HG03442 (cell line): Measurements from ENCODE around the gene ALG11.

Experiments
- ATAC-seq: cut with Tn5 transposase; IDR thresholded peaks from one replicate; pipeline ENCODE4 v1.9.1; 2021; ENCODE audit warnings: mild to moderate bottlenecking, moderate library complexity; ENCODE audit not compliant: unreplicated experiment

ALG11 gene

DNA sequence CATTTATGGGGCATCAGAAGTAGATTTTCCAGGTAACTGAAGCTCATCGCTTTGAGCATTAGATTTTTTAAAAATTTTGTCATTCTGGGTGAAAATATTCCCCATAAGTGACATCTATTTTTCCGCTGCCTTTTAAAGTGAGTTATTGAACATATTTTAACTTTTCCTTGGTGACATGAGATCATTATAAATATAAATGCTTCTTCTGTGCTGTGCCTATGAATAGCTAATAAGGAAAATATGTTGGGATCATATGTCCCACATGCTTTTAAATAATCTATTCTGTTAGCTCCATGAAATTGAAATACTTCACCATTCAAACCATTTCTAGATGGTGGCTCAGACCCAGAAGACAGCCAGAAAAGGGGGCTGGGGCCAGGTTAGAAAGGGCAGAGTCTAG, 15.0 kb upstream of the ALG11 start:
- ATAC-seq: no peak

DNA sequence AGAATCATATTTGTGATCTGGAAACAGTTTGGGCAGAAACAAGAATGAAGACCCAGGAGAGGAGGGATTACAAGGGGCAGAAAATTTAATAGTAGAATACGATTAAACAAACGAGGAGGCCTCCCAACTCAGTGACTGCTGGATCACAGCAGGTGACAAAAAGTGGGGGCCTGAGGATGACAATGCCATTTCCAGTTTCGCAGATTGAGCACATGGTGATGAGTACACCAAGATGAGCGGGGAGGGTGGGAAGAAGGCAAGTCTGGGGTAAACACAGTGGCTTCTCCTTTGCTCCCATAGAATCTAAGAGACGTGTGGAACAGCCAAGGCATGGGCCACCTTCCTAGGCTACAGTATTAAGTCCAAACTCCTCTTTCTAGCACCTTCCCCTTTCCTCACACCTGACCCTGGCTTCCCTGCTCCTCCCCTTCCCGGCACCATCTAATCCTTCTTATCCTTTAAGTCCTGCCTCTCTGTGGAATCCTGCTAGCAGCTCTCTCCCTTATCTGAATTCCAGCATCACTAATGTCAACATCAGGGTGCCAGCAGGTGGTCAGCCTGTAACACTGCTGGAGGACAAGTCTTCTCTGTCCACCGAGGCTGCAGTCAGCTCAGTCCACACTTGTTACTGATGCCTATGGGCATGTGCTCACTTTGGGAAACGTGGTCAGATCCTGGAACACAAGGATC, 14.4 kb upstream of the ALG11 start:
- no peak for ATAC-seq

DNA sequence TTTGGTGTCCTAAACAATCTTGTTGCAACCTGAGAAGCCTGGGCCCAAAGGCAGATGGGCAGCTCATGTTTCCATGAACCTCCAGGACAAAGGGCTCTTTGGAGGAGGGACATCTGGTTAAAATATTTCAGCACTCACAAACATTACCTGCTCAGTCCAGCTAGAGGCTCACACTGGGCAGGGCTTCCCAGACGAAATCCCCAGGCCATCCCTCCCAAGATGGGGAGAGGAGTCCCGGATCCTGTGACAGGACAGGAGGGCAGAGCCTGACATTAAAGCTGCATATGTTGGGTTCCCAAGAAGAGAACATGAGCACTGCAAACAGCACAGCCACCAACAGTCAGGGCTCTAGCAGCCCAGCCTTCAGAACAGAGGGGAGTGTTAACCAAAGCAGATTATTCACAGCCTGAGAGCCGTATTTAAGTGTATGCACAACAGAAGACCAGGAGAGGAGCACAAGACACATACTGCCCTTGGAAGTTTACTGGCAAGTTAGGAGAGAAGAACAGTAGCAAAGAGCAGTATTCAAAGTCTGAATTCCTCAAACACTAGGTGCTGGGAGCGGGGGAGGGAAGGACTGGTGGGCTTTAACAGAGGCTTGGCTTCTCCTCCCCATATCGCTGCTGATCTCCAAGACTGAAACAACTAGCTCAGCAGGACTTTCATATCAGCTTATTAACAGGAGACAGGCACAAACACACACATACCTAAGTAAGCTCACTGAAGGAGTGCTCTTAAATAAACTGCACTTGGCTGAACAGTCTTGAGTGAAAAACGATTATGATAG, 13.3 kb upstream of the ALG11 start:
- ATAC-seq: no peak

DNA sequence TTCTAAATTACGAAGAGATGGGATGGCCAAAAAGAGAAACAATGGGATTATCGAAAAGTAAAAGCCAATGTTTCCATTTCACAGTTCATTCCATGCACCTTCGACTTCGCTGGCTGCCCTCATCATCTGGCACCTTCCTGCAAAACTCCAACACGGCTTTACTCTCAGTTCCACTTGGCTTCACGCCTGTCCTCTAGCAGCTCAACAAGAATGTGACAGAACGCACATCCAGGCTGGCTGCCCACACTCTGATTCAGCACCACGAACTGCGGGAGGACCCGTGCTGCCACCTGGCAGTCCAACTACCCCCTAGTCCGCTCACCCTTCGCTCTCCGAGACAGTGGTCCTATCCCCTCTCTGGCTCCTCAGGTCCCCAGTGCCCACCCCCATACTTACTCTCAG, 12.7 kb upstream of the ALG11 start:
- ATAC-seq: no peak

DNA sequence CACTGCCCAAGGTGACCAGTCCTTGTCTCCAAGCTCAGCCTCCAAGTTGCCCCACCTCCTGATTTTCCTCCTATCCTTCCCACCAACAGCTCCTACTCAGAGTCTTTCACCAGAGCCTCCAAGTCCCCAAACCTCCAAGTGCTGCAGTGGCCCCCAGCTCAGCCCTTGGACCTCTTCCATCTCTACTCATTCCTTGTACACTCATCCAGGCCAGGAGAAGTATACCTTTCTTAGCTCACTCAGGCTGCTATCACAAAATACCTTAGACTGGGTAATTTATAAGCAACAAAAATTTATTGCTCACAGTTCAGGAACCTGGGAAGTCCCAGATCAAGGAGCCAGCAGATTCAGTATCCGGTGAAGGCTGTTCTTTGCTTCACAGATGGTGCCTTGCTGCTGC, 12.3 kb upstream of the ALG11 start:
- no peak for ATAC-seq

DNA sequence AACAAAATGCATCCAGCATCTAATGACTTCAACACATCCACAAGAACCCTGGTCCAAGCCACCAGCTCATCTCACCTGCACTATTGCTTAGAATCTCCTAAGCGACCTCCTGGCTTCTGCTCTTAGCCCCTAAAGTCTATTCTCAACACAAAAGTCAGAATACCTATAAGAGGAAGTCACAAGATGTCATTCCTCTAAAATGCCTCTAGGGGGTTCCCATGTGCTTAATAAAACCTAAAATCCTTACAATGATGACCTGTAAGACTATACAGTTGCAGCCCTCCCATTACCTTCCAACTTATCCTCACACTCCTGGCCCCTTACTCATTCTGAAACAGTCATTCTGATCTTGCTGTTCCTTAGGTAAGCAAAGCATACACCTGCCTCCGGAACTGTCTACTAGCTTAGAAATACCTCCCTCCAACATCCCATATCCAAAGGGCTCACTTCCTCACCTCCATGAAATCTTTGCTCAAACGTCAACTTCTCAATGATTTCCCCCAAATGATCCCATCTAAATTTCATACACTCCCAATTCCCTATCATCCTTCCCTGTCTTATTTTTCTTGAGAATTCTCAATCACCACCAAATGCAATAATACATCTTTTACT, 11.0 kb upstream of the ALG11 start:
- peak; percentile 89 for ATAC-seq

DNA sequence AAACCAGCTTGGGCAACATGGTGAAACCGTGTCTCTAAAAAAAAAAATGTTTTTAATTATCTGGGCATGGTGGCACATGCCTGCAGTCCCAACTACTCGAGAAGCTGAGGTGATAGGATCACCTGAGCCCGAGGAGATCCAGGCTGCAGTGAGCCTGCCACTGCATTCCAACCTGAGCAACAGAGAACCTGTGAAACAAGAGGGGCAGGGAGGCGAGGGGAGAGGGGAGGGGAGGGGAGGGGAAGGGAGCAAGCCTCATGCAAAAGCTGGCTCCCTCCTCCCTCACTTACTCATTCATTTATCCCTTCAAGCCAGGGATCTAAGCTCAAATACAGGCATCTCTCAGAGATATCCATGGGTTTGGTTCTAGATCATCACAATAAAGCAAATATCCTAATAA, 9.8 kb upstream of the ALG11 start:
- ATAC-seq: no peak

DNA sequence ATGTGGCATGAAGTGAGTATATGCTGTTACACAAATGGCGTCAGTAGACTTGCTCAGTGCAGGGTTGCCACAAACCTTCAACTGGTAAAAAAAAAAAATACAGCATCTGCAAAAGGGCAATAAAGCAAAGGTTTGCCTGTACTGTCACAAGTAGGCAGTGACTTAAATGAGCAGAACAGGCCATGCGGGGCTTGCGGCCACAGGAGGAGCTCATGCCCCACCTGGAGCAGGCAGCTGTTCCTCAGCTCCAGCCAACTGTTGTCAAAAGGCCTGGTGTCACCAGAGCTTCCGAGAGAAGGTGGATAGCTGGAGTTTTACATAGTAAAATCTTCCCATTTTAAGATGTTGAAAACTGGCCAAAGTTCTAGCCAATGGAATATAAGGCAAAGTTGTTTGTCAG, 8.7 kb upstream of the ALG11 start:
- ATAC-seq: no peak

DNA sequence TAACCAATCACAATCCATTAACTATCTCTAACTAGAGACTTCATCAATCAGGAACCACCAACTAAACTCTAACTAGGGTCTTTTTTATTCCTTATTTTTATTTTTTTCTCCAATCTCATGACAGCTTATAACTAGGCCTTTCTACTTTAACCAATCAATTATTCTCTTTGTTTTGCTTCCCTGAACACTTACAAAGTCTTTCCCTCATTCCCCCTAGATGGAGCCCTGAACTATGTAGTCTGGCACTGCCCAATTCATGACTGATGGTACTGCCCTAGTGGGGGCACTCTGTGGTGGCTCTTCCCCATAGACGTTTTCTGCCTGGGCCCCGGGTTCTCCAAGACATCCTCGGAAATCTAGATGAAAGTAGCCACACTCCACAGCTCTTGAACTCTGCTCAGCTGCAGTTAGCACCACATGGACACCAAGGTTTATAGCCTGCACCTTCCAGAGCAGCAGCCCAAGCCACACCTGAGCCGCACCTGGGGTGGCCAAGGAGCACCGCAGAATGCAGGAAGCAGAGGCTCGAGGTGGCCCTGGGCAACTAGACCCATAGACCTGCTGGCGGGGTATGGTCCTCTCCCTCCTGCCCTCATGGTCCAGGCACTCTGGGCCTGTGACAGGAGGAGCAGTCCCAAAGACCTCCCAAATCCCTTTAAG, 7.6 kb upstream of the ALG11 start:
- no peak for ATAC-seq

DNA sequence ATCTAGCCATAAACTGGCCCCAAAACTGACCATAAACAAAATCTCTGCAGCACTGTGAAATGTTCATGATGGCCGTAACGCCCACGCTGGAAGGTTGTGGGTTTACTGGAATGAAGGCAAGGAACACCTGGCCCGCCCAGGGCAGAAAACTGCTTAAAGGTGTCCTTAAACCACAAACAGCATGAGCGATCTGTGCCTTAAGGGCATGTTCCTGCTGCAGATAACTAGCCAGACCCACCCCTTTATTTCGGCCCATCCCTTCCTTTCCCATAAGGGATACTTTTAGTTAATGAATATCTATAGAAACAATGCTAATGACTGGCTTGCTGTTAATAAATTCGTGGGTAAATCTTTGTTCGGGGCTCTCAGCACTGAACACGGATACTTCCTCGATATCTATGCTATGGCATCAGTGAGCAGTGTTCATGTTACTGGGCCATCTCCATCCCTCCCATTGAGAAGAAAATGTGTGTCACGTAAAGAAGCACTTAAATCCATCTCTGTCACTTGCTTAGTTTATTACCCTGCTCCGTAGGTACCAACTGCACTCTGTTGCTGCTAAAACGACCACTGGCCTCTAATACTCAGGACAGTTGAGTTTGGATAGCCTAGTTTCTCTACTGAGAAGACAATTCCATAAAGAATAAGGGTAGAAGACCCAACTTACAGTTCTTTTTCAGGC, 6.2 kb upstream of the ALG11 start:
- no peak for ATAC-seq

DNA sequence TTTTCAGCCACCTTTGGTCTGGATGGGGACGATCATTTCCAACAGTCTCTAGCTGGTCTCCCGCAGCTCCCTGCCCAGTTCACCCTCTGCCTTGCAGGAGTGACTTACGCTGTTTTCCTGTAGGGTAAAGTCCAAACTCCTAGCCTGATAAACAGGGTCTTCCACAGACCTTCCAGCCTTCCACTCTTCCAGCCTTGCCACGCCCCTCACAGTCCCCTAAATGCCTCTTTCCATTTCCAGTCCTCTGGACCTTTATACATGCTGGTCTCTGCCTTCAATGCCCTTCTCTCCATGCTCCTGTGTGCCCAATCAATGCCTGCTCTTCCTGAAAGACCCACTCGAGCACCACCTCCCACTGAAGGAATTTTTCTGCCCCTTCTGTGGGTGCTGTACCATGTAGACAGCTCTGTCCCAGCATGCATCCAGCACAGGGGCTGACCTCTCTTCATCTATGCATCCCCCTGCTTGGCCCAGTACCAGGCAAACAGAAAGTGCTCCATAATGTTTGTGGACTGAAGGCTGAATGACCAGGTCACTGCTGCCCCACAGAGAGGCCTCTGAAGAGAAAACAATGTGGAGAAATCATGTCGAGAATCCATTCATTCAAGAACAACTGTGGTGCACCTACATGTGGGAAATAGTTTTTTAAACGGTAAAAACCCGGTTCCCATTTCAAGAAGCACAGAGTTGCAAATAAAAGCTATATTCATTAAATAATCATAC, 5.5 kb upstream of the ALG11 start:
- ATAC-seq: no peak

DNA sequence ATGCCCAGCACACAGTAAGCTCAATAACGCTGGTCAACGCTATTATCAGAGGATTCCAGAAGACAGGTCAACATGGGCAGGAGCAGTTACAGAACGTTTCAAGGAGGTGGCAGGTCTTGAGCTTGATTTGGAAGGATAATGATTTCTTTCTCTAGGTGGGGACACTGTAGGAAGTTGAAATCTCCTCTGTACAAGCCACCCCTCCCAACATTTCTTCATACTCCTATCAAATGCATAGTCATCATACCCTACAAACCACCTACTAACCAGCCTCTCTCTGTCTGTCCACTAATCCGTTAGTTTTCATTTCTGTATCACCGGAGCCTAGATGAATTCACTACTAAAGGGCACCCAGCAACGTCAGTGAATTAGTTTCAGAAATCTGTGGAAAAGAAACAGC, 2.3 kb upstream of the ALG11 start:
- ATAC-seq: no peak

DNA sequence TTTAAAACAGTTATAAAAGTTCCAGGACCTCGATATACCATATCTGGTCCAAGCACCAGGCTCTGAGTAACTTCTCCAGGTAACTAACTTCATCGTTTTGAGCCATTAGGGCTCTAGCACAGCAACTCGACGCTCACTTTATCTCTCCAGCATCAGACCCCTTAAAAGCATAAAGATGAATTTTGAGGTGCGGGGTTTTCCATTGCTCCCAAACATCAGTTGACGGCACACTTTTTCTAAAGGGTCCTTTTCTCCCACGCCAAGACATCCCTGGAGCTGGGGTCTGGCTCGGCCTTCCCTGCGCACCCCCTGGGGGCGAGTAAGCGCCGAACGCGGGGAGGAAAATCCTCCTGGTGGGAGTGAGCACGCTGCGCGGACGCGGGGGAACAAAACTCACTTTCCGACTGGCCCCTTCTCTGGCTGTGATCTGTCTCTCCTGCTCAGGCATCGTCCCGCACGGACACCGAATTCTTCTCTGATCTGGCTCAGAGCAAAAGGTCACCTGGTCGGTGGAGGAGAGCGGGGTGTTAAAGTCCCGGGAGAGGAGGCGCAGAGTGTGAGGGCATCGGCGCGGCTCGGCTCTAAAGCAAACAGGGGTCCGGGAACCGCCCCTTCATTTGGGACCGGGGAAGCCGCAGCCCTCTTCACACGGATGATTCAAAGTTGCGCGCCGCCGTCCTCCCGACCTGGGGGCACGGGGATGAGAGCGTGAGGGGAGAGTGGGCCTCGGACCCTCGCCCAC, 1.1 kb upstream of the ALG11 start, which contains the start of gene ATP7B:
TSS of gene ATP7B (minus strand) at position 561 of the 742 bp plus-strand sequence. CDS start at position 448, 113 bp downstream.
- ATAC-seq: no peak

DNA sequence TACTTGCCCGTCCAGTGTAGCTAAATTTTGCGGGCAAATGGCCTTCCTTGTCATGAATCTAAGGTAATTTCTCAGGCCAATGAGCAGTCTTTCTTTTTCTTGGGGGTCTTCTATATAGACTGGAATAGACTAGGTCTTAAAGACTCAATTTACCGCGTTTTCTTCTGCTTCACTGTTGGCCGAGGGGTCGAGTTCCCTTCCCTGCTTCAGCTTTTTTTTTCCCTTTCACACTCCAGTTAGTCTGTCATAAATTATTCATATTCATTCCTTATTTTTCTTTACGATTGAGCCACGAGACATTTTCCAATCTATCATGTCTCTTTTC, 276 bp downstream of the ALG11 start:
- ATAC-seq: no peak

DNA sequence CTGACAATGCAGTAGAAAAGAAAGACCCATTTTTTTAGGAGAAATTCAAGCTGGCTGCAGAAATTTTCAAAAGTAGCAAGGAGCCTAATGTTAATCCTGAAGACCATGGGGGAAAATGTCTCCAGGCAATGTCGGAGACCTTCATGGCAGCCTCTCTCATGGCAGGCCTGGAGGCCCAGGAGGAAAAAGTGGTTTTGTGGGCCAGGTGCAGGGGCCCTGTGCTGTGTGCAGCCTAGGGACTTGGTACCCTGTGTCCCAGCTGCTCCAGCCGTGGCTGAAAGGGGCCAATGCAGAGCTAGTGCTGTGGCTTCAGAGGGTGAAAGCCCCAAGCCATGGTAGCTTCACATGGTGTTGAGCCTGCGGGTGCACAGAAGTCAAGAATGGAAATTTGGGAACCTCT, 4.1 kb downstream of the ALG11 start:
- ATAC-seq: no peak

DNA sequence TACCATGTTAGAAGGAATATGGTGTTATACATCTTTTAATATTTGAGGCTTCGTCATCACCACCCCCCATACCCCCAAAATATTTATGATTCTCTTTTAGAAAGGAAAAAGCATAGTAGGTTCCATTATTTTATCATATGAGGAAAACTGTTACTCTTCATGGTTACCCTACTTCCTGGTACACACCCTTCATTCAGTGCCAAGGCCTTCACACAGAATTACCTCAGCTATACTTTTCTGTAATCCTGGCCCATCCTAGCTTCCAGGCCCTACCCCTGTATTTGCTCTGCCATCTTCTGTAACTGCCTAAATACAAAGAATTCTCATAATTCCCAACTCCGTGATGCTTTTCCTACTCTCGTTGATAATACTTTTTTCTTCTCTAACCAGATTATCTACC, 8.0 kb downstream of the ALG11 start:
- ATAC-seq: no peak

DNA sequence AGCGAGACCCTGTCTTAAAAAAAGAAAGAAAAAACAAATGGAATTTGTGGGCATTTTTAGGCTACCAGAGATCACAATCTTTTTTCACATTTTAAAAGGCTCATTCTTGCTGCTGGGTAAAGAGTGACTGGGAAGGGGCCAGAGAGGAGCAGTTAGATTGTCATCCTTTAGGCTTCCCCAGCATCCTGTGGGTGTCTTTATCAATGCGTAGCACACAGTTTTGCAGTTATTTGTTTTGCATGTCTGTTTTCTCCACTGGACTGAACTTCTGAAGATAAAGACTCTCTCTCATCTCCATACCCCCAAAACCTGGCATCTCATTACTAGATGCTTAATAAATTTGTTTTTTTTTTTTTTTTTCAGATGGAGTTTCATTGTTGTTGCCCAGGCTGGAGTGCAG, 10.2 kb downstream of the ALG11 start:
- ATAC-seq: no peak

DNA sequence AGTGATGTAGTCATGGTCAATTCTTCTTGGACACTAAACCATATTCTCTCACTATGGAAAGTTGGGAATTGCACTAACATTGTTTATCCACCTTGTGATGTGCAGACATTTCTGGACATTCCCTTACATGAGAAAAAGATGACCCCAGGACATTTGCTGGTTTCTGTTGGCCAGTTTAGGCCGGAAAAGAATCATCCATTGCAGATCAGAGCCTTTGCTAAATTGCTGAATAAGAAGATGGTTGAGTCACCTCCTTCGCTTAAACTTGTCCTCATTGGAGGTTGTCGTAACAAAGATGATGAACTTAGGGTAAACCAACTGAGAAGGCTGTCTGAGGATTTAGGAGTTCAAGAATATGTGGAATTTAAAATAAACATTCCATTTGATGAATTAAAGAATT, 12.3 kb downstream of the ALG11 start, which contains the start of gene UTP14C:
TSS of gene UTP14C (plus strand) at position 211 of the 400 bp plus-strand sequence. CDS start 4,114 bp downstream, outside the sequence.
- no peak for ATAC-seq

DNA sequence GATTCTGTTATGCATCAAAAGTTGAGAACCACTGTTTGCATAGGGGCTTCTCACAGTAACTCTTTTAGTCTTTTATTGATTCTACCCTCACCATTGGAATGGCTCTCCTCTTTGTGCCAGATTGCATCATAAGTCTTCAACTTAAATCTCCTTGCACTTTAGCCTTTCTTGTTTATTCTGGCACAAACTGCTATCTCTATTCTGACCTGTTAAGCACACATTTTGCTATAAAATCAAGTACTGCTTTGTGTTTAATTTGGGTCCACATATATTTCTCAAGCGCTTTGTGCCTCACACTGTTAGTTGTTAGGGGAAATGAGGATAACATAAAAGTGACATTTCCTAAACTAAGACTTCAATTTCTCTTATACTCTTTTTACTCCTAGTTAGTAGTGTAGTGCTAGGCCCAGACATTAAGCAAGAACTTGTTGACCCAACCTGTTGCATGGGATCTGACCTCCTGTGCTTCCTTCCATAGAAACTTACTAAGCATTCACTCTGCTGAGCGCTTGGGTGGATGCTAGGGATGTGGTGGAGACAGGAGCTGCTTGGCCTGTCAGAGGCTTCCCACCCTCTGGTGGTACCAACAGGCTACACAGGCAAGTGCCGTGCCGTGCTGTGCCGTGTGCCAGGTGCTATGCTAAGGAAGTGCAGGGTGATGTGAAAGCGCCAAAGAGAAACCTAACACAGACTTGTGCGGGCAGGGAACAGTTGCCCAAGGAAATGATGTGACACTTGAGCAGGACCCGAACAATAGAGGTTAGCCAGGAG, 13.5 kb downstream of the ALG11 start:
- ATAC-seq: no peak
